OCI-LY1 (cell line): ENCODE measurements around the gene CACNA2D1.

Source experiments
- CTCF ChIP-seq: fragments of 200-600 bp; sonication (generic), shearing (Covaris generic); IDR thresholded peaks from 2 replicates; pipeline ENCODE4 v1.5.1; 2017; ENCODE audit warnings: mild to moderate bottlenecking, antibody characterized with exemption, low read length, moderate library complexity, mixed read lengths
- EZH2 ChIP-seq: fragments of 200-600 bp; sonication (generic), shearing (Covaris generic); IDR thresholded peaks from 2 replicates; pipeline ENCODE4 v1.8.0; 2017; ENCODE audit warnings: borderline replicate concordance, mixed run types, mild to moderate bottlenecking, antibody characterized with exemption, low read length, moderate library complexity, mixed read lengths

GRCh38 chr7:82018226-82018625, 425.4 kb downstream of the CACNA2D1 start:
- TF ChIP-seq CTCF (no peak), EZH2 (no peak)
